Stimulated activated CD8-positive, alpha-beta memory T cell treated with anti-CD3 and anti-CD28 coated beads, Interleukin-12 subunit alpha, Interleukin-12 subunit beta, amount 100 ng/mL, for 24 hours (primary cell): Measurements from ENCODE around the gene TPSAB1.
"Not testable (repeated sequence)": the region's sequence is repeated elsewhere in the genome, so short reads cannot be mapped to it uniquely, and the experiment has no call there.

ENCODE experiments used
- DNase-seq: peaks from one replicate; pipeline ENCODE4 v3.0.0-alpha.2; 2020; ENCODE audit errors: extremely low read depth

TPSAB1 gene

GRCh38 chr16:1223355-1224214 lies 16.9 kb upstream of the TPSAB1 start:
- DNase-seq = no peak

- DNase-seq = no peak
Measured at GRCh38 chr16:1224558-1224957, 15.9 kb upstream of the TPSAB1 start.

GRCh38 chr16:1225051-1225451 lies 15.5 kb upstream of the TPSAB1 start, which contains the start of gene TPSG1:
Gene TPSG1, minus strand, starts transcription at chr16:1225268. Its CDS starts 16 bp downstream, at chr16:1225252.
- DNase-seq = no peak

GRCh38 chr16:1225728-1226311 lies 14.7 kb upstream of the TPSAB1 start:
- not testable (repeated sequence) for DNase-seq

GRCh38 chr16:1226692-1227091 lies 13.8 kb upstream of the TPSAB1 start:
- not testable (repeated sequence) for DNase-seq

- not testable (repeated sequence) for DNase-seq
Measured at GRCh38 chr16:1228227-1228626, 12.3 kb upstream of the TPSAB1 start.

- DNase-seq = not testable (repeated sequence)
Measured at GRCh38 chr16:1229476-1229875, 11.0 kb upstream of the TPSAB1 start.

GRCh38 chr16:1230084-1230470 lies 10.4 kb upstream of the TPSAB1 start, which contains the start of gene TPSB2:
Gene TPSB2, minus strand, starts transcription at chr16:1230184. Its CDS starts 233 bp downstream, at chr16:1229951.
- DNase-seq = not testable (repeated sequence)

- DNase-seq = not testable (repeated sequence)
Measured at GRCh38 chr16:1230471-1231212, 9.9 kb upstream of the TPSAB1 start.

- DNase-seq = not testable (repeated sequence)
Measured at GRCh38 chr16:1231301-1231700, 9.2 kb upstream of the TPSAB1 start.

- DNase-seq = not testable (repeated sequence)
Measured at GRCh38 chr16:1232049-1232748, 8.3 kb upstream of the TPSAB1 start.

GRCh38 chr16:1236659-1237058 lies 3.8 kb upstream of the TPSAB1 start:
- DNase-seq = not testable (repeated sequence)

- DNase-seq = no peak
Measured at GRCh38 chr16:1237990-1238389, 2.5 kb upstream of the TPSAB1 start.

- DNase-seq = not testable (repeated sequence)
Measured at GRCh38 chr16:1238909-1239308, 1.6 kb upstream of the TPSAB1 start.

GRCh38 chr16:1239575-1239974 lies 930 bp upstream of the TPSAB1 start:
- DNase-seq = not testable (repeated sequence)

- not testable (repeated sequence) for DNase-seq
Measured at GRCh38 chr16:1241081-1241480, 576 bp downstream of the TPSAB1 start.

GRCh38 chr16:1243363-1243762 lies 2.9 kb downstream of the TPSAB1 start:
- DNase-seq = not testable (repeated sequence)

- DNase-seq = not testable (repeated sequence)
Measured at GRCh38 chr16:1243907-1244850, 3.7 kb downstream of the TPSAB1 start.

- no peak for DNase-seq
Measured at GRCh38 chr16:1244881-1245280, 4.4 kb downstream of the TPSAB1 start.

GRCh38 chr16:1245452-1246020 lies 5.0 kb downstream of the TPSAB1 start:
- no peak for DNase-seq
